ENCODE results near the gene PDE4D.

- TF ChIP-seq CTCF (IDR thresholded peaks at IDR 0.05) (no peak), POLR2A (IDR thresholded peaks at IDR 0.05) (no peak)
These were observed 180.1 kb downstream of the PDE4D start for GRCh38 chr5:59713498-59713844.
